GM12864 (cell line): ENCODE data around the gene ARL13B.

Source experiments
- DNase-seq: peaks from one replicate; pipeline ENCODE4 v3.0.0-alpha.2; 2011; ENCODE audit warnings: low read depth
- H3K4me3 ChIP-seq: 2 replicates; pipeline ENCODE4 v1.5.1; 2011; ENCODE audit warnings: mild to moderate bottlenecking, low read depth, low read length, control low read depth
- TF ChIP-seq, protein P1 (sequence below): IDR thresholded peaks from 2 replicates; pipeline ENCODE4 v1.5.1; 2011; ENCODE audit warnings: low read depth, mild to moderate bottlenecking, moderate library complexity, low read length, control low read depth, inconsistent platforms; ENCODE audit errors: missing control alignments

ARL13B gene

DNA sequence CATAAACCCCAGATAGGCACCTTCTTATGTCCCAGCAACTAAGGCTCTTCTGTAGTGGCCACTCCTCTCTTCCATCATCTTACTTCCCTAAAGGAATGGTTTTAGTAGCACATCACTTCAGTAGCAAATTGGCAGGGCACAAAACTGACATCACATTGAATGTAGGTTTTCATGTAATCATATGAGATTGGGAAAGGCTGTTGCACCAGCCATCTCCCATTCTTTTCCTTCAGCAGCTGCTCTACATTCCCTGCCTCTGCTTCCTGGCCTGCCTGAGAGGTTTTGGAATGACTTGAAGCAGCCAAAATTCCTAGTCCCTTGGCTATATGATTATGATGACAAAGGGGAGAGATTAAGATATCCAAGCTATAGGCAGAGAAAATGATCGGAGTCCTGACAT, 119.4 kb downstream of the ARL13B start:
- DNase-seq = no peak
- TF ChIP-seq, protein P1, sequence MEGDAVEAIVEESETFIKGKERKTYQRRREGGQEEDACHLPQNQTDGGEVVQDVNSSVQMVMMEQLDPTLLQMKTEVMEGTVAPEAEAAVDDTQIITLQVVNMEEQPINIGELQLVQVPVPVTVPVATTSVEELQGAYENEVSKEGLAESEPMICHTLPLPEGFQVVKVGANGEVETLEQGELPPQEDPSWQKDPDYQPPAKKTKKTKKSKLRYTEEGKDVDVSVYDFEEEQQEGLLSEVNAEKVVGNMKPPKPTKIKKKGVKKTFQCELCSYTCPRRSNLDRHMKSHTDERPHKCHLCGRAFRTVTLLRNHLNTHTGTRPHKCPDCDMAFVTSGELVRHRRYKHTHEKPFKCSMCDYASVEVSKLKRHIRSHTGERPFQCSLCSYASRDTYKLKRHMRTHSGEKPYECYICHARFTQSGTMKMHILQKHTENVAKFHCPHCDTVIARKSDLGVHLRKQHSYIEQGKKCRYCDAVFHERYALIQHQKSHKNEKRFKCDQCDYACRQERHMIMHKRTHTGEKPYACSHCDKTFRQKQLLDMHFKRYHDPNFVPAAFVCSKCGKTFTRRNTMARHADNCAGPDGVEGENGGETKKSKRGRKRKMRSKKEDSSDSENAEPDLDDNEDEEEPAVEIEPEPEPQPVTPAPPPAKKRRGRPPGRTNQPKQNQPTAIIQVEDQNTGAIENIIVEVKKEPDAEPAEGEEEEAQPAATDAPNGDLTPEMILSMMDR = no peak
- no peak overlapping the region for H3K4me3 ChIP-seq

GRCh38 chr3:94101860-94102259, 121.9 kb downstream of the ARL13B start:
- TF ChIP-seq, protein P1 = no peak
- no peak for DNase-seq

More at GRCh38 chr3:94101860-94102259, 121.9 kb downstream of the ARL13B start:
- no peak overlapping the region for H3K4me3 ChIP-seq
